Kidney epithelial cell (primary cell): ENCODE data around the gene PXDN. TPM values are rescaled to one million over a fixed set of nuclear protein-coding genes. Genes with fewer than 3 reads are reported as not detected.
"Not testable (repeated sequence)": the region's sequence is repeated elsewhere in the genome, so short reads cannot be mapped to it uniquely, and the experiment has no call there.

Experiments
- DNase-seq: peaks from one replicate; pipeline ENCODE4 v3.0.0-alpha.2; 2010; ENCODE audit warnings: low read depth
- H3K27me3 ChIP-seq: 2 replicates; pipeline ENCODE4 v1.6.0; 2011; ENCODE audit warnings: low read length; ENCODE audit not compliant: control insufficient read depth, insufficient read depth
- H3K36me3 ChIP-seq: 2 replicates; pipeline ENCODE4 v1.5.1; 2011; ENCODE audit warnings: low read length; ENCODE audit not compliant: control insufficient read depth, insufficient read depth
- H3K4me3 ChIP-seq: 2 replicates; pipeline ENCODE4 v1.5.1; 2011; ENCODE audit warnings: low read depth, mild to moderate bottlenecking, control low read depth, low read length
- CTCF ChIP-seq: IDR thresholded peaks from 2 replicates; pipeline ENCODE4 v1.5.1; 2011; ENCODE audit warnings: mild to moderate bottlenecking, moderate library complexity, low read length, control low read depth, inconsistent platforms; ENCODE audit not compliant: insufficient read depth, poor library complexity, severe bottlenecking
- total RNA-seq: library from RNA; depleted of rRNA; stranded (reverse); fragments of >200 nt; gene quantifications from 2 replicates; pipeline ENCODE4 v1.2.3, GENCODE V29; 2015

The PXDN gene
- total RNA-seq, 1 donor from 2014 or later, result 287 TPM

DNA sequence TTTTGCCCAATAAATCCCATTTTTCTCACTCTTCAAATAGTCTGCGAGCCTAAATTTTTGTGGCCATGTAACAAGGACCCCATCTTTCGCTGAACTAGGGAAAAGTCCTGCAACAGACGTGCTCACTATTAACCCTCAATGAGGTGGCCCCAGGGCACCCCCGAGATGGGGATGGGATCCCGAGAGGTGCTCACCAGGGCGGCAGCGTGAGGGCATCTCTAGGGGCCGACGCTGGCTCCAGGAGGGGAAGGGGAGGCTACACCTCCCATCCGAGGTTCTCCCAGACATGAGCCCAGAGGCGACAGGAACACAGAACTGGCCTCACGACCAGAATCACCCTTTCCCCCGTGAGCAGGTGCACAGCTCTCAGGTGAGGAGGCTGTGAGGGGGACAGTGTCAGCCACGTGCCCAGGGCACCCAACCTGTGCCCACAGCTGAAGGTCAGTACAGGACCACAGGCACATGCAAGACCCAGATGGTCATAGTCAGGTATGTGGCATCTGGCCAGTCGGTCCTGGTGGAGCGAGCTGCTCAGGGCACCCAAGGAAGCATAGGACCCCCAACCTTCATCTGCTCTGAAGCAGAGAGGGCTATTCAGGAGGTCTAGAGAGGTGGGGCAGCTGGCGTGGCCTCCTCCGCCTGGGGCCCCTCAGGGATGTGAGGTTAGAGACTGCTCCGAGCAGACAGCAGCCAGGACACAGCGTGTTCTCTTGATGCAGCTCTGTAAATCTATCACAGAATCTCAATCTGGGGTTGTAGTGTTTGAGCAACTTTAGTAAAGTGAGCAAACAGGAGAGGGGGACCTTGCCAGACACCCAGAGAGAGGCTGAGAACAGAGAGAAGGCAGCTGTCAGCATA lies 62.8 kb downstream of the PXDN start:
- DNase-seq, result no peak

GRCh38 chr2:1681017-1681318 lies 63.3 kb downstream of the PXDN start:
- Histone ChIP-seq H3K4me3 (no peak overlapping the region), H3K36me3 (peaks cover 8% of the 10 kb centered on the region), H3K27me3 (no peaks in the 10 kb centered on the region)
- no peak for TF ChIP-seq CTCF
- DNase-seq, result no peak

More for the DNA sequence above, 62.8 kb downstream of the PXDN start:
- no peak overlapping the region for H3K4me3 ChIP-seq
- H3K36me3 ChIP-seq, result peaks cover 9% of the 10 kb centered on the region
- no peak for TF ChIP-seq CTCF
- H3K27me3 ChIP-seq, result no peaks in the 10 kb centered on the region

DNA sequence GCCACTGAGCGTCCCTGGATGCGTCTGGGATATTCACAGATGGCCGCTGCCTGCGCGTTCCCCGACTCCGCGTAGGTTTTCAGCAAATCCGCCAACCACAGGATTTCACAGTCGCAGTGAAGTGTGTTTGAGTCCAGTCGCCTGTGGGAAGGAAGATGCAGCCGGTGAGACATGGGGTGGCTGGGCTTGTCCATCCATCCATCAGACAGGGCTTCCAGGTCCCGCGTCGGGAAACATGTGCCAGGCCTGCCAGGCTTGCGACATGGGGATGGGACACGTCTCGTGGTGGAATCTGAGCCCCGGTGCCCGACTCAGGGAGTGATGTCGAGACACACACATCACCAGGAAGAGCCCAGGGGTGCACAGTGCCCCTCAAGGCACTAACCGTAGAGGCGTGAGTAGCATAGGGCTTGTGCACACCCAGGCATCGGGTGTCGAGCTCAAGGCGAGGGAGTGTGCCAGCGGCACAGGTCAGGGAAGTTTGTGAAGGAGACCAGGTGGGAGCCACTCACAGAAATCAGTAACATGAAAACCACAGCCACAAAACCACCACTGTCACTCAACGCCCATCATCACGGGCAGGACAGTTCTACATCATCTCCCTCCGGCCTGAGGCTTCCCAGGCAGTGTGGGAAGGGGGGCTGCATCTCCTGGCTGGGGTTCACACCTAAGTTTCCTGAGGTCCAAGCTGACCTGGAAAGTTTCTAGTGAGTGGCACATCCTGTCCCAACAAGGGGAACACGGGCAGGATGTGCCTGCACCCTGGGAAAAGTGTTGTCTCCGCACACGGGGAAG lies 63.9 kb downstream of the PXDN start:
- TF ChIP-seq CTCF, result no peak
- Histone ChIP-seq H3K4me3 (no peak overlapping the region), H3K27me3 (no peaks in the 10 kb centered on the region), H3K36me3 (peaks cover 8% of the 10 kb centered on the region)
- no peak for DNase-seq

DNA sequence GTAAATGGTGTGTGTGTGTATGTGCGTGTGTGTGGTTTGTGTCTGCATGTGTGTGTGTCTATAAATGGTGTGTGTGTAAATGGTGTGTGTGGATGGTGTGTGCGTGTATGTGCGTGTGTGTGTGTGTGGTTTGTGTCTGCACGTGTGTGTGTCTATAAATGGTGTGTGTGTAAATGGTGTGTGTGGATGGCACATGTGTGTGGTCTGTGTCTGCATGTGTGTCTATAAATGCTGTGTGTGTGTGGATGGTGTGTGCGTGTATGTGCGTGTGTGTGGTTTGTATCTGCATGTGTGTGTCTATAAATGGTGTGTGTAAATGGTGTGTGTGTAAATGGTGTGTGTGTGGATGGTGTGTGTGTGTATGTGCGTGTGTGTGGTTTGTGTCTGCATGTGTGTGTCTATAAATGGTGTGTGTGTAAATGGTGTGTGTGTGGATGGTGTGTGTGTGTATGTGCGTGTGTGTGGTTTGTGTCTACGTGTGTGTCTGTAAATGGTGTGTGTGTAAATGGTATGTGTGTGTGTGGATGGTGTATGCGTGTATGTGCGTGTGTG lies 64.8 kb downstream of the PXDN start:
- not testable (repeated sequence) for H3K4me3 ChIP-seq, H3K27me3 ChIP-seq, DNase-seq, H3K36me3 ChIP-seq

- DNase-seq, H3K27me3 ChIP-seq, H3K4me3 ChIP-seq, H3K36me3 ChIP-seq: not testable (repeated sequence)
These were observed 65.2 kb downstream of the PXDN start for GRCh38 chr2:1679065-1679464.

DNA sequence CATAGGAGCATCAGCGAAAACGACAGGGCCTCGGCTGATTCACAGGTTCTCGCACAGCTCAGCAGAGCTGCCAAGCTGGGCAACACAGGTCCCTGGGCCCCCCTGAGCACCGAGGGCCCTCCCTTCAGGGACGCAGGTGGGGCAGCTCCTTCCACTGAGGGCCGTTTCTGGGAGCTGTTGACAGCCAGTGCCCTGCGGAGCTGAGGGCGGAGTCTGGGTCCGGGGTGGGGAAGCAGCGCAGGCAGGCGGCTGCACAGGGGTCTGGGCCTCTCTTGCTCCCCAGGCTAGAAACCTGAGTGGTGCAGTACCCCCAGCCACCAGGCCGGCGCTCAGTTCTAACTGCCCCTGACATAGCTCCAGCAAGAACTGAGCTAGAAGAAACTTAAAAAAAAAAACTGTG lies 65.7 kb downstream of the PXDN start:
- TF ChIP-seq CTCF, result no peak
- peaks cover 8% of the 10 kb centered on the region for H3K36me3 ChIP-seq
- H3K27me3 ChIP-seq, result no peaks in the 10 kb centered on the region
- H3K4me3 ChIP-seq, result no peak overlapping the region
- DNase-seq, result no peak
